B cell (primary cell): ENCODE results near the gene LZTS2. TPM values are rescaled to one million over a fixed set of nuclear protein-coding genes. Genes with fewer than 3 reads are reported as not detected.

Source experiments
- ATAC-seq: fragments of 200-7000 bp; cut with Tn5 transposase; one replicate; pipeline ENCODE4 v1.10.0; 2021; ENCODE audit warnings: low read depth, mild to moderate bottlenecking, moderate number of reproducible peaks, moderate library complexity
- CTCF ChIA-PET: fragments of 350-600 bp; sonication (Branson Sonifier 250); formaldehyde crosslinking; loops from one replicate; lab custom pipeline; 2021; ENCODE audit warnings: antibody characterized with exemption, inconsistent platforms; lab: Charles Lee
- POLR2A ChIA-PET: fragments of 350-600 bp; sonication (Branson Sonifier 250); formaldehyde crosslinking; loops from one replicate; lab custom pipeline; 2021; ENCODE audit warnings: antibody characterized with exemption; lab: Charles Lee
- DNase-seq: peaks from one replicate; pipeline ENCODE4 v3.0.0; 2013
- H2AFZ ChIP-seq: 2 replicates; pipeline ENCODE4 v1.6.1; 2012; ENCODE audit warnings: mild to moderate bottlenecking, low read depth, low read length; ENCODE audit not compliant: insufficient read depth, poor library complexity, severe bottlenecking
- H3K27ac ChIP-seq, 2 donors: 1 replicate in 1 of 2; 2 replicates in 1 of 2; pipeline ENCODE4 v1.5.1; 2012 to 2013; ENCODE audit warnings: low read length in 2 of 2, mild to moderate bottlenecking in 2 of 2, moderate library complexity in 1 of 2
- H3K27me3 ChIP-seq, 4 experiments: fragments of 200-600 bp in 1 of 4; sonication (generic) in 1 of 4; replicated peaks in 1 of 4; 1 replicate in 2 of 4; 2 replicates in 2 of 4; pipeline versions ENCODE4 v1.6.1 to v1.7.0; 2013 to 2016; ENCODE audit warnings: low read length in 3 of 4, mild to moderate bottlenecking in 2 of 4, mixed read lengths in 1 of 4, moderate library complexity in 1 of 4; ENCODE audit not compliant: insufficient read depth in 4 of 4, control insufficient read depth in 3 of 4; ENCODE audit errors: control extremely low read depth in 1 of 4
- H3K36me3 ChIP-seq, 2 experiments: replicated peaks in 1 of 2; 1 replicate in 1 of 2; 2 replicates in 1 of 2; pipeline versions ENCODE4 v1.6.1 to v1.7.1; 2013; ENCODE audit warnings: low read length in 1 of 2; ENCODE audit not compliant: insufficient read depth in 2 of 2, control insufficient read depth in 1 of 2; ENCODE audit errors: control extremely low read depth in 1 of 2, extremely low read depth in 1 of 2
- H3K4me1 ChIP-seq, 2 donors: fragments of 200-600 bp in 1 of 2; sonication (generic) in 1 of 2; 1 replicate in 1 of 2; 2 replicates in 1 of 2; pipeline versions ENCODE4 v1.5.1 to v1.6.1; 2013 to 2017; ENCODE audit warnings: low read length in 2 of 2; ENCODE audit not compliant: control insufficient read depth in 2 of 2, insufficient read depth in 2 of 2
- H3K4me2 ChIP-seq: replicated peaks from 2 replicates; pipeline ENCODE3; 2012; ENCODE audit warnings: mild to moderate bottlenecking, low read depth, low read length; ENCODE audit not compliant: poor library complexity, severe bottlenecking
- H3K4me3 ChIP-seq, 5 experiments: fragments of 200-600 bp in 1 of 5; sonication (generic) in 1 of 5; 1 replicate in 3 of 5; 2 replicates in 2 of 5; pipeline versions ENCODE4 v1.5.1 to v1.7.0; 2011 to 2016; ENCODE audit warnings: low read length in 4 of 5, mild to moderate bottlenecking in 4 of 5, low read depth in 2 of 5, control low read depth in 1 of 5, moderate library complexity in 1 of 5; ENCODE audit not compliant: insufficient read depth in 1 of 5; ENCODE audit errors: control extremely low read depth in 1 of 5, extremely low read depth in 1 of 5
- H3K79me2 ChIP-seq: fragments of 200-600 bp; sonication (generic); one replicate; pipeline ENCODE4 v1.6.0; 2016; ENCODE audit warnings: low read length; ENCODE audit not compliant: control insufficient read depth, insufficient read depth
- H3K9ac ChIP-seq: fragments of 200-600 bp; sonication (generic); 2 replicates; pipeline ENCODE4 v1.6.1; 2017; ENCODE audit warnings: mild to moderate bottlenecking, low read length, moderate library complexity
- H3K9me3 ChIP-seq, 3 donors: one replicate each; pipeline versions ENCODE4 v1.6.1 to v1.7.1; 2013; ENCODE audit warnings: low read length in 2 of 3; ENCODE audit not compliant: control insufficient read depth in 2 of 3, insufficient read depth in 1 of 3; ENCODE audit errors: control extremely low read depth in 1 of 3
- H4K20me1 ChIP-seq: 2 replicates; pipeline ENCODE4 v1.6.0; 2012; ENCODE audit warnings: mild to moderate bottlenecking, low read length; ENCODE audit not compliant: insufficient read depth, control insufficient read depth, poor library complexity, severe bottlenecking
- H3K27ac Mint-ChIP-seq: one replicate; pipeline ENCODE4 v1.8.0; 2021; ENCODE audit warnings: mixed read lengths
- H3K27me3 Mint-ChIP-seq: one replicate; pipeline ENCODE4 v1.8.0; 2021; ENCODE audit warnings: mixed read lengths
- H3K4me1 Mint-ChIP-seq: one replicate; pipeline ENCODE4 v1.8.0; 2021; ENCODE audit warnings: mixed read lengths
- H3K4me3 Mint-ChIP-seq: one replicate; pipeline ENCODE4 v1.8.0; 2021; ENCODE audit warnings: mixed read lengths
- H3K9me3 Mint-ChIP-seq: one replicate; pipeline ENCODE4 v1.8.0; 2022; ENCODE audit warnings: mixed read lengths; ENCODE audit not compliant: insufficient read depth
- EZH2 ChIP-seq: IDR thresholded peaks from 2 replicates; pipeline ENCODE4 v1.6.1; 2012; ENCODE audit warnings: borderline replicate concordance, low read depth, mild to moderate bottlenecking, moderate library complexity, low read length; ENCODE audit not compliant: insufficient read depth, poor library complexity, severe bottlenecking
- WGBS: methylation state at CpG from one replicate; pipeline ENCODE4 v1.1.5; 2013; ENCODE audit warnings: missing lambda C conversion rate; ENCODE audit not compliant: insufficient coverage; 5-methylcytosine and 5-hydroxymethylcytosine counted together
- intact Hi-C: fragments of 100-400 bp; cut with micrococcal nuclease; formaldehyde crosslinking; loops from one replicate; pipeline ENCODE4 v1.10.0; 2022
- polyA plus RNA-seq: library from polyadenylated mRNA; depleted of rRNA; stranded (reverse); fragments of >200 nt; gene quantifications from 2 replicates; pipeline ENCODE4 v1.2.3, GENCODE V29; 2012
- total RNA-seq, 2 donors: library from RNA; stranded (reverse); fragments of 120-200 nt in 1 of 2; gene quantifications; 1 replicate in 1 of 2; 2 replicates in 1 of 2; pipeline versions ENCODE4 v1.2.3 to v1.2.4, GENCODE V29; 2013 to 2022
- TF ChIP-seq, protein P1 (sequence below): fragments of 200-600 bp; IDR thresholded peaks from one replicate; pipeline ENCODE4 v1.8.0; 2022; ENCODE audit warnings: antibody characterized with exemption, mild to moderate bottlenecking

Gene LZTS2
- total and polyA plus RNA-seq, 2 donors (not counting 1 experiment from before 2014, with no cell fraction given), result 23.2 to 36.9 TPM

DNA sequence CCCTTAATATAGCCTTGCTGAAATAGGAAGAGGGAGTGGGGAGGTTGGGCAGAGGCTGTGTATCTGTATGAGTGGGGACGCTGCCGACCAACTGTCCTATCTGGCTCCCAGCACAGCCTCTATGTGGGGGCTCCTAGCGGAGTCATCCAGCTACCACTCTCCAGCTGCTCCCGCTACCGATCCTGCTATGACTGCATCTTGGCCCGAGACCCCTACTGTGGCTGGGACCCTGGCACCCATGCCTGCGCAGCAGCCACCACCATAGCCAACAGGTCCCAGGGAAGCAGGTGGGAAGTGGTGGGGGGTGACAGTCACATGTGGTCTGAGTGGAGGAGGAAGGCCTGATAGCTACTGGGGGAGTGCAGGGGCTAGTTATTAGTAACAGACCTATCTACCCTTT, 18.9 kb upstream of the LZTS2 start:
- no peaks in the 10 kb centered on the region for H3K27me3 ChIP-seq
- H3K4me2 ChIP-seq, result no peak overlapping the region
- no peaks in the 10 kb centered on the region for H3K79me2 ChIP-seq
- TF ChIP-seq, protein P1, sequence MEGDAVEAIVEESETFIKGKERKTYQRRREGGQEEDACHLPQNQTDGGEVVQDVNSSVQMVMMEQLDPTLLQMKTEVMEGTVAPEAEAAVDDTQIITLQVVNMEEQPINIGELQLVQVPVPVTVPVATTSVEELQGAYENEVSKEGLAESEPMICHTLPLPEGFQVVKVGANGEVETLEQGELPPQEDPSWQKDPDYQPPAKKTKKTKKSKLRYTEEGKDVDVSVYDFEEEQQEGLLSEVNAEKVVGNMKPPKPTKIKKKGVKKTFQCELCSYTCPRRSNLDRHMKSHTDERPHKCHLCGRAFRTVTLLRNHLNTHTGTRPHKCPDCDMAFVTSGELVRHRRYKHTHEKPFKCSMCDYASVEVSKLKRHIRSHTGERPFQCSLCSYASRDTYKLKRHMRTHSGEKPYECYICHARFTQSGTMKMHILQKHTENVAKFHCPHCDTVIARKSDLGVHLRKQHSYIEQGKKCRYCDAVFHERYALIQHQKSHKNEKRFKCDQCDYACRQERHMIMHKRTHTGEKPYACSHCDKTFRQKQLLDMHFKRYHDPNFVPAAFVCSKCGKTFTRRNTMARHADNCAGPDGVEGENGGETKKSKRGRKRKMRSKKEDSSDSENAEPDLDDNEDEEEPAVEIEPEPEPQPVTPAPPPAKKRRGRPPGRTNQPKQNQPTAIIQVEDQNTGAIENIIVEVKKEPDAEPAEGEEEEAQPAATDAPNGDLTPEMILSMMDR, result no peak
- TF ChIP-seq EZH2, result no peak
- no peak for ATAC-seq
- H3K9me3 ChIP-seq, result no peaks in the 10 kb centered on the region
- intact Hi-C loops, result no loop called here
- Mint-ChIP-seq H3K27ac (no peak overlapping the region), H3K4me1 (peaks cover 2% of the 10 kb centered on the region), H3K9me3 (no peaks in the 10 kb centered on the region), H3K4me3 (no peak overlapping the region), H3K27me3 (no peaks in the 10 kb centered on the region)
- no peak for DNase-seq
- H2AFZ ChIP-seq, result no peak overlapping the region
- no peak overlapping the region for H3K9ac ChIP-seq
- H3K27ac ChIP-seq, result no peak overlapping the region
- WGBS, result 98% methylated on average over 7 of the region's 7 CpGs
- ChIA-PET CTCF (interaction anchor here (1.3 kb wide), 1 partner anchor 12 kb away, joined by 3 read pairs; the partner anchor contains the start of gene SEMA4G), POLR2A (no interaction called here)
- no peak overlapping the region for H3K4me3 ChIP-seq
- no peaks in the 10 kb centered on the region for H4K20me1 ChIP-seq
- peaks cover 0 to 30% of the 10 kb centered on the region in 2 experiments for H3K36me3 ChIP-seq
- no peaks in the 10 kb centered on the region for H3K4me1 ChIP-seq

DNA sequence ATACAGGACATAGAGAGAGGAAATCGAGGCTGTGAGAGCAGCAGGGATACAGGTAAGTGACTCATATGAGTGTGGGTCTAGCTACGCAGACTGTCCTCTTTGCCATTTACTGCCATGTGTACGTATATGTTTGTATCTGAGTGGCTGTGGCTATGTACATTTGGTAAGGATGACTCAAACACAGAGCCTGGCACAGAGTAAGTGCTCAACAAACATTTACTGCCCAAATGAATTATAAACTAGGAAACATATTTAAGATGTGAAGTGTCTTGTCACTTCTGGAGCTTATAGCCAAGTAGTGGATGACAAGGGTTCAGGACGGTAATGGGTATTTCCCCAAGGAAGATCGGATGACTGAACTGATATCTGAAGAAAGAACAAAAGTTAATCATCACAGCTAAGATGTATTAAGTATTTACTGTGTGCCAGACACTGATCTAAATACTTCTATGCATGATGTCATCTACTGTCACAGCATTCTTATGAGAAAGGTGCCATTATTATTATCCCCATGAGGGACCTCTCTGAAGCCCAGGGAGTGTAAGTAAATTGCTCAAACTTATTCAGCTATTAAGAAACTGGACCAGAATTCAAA, 18.3 kb upstream of the LZTS2 start:
- peaks cover 0 to 30% of the 10 kb centered on the region in 2 experiments for H3K36me3 ChIP-seq
- no peak for DNase-seq
- H3K79me2 ChIP-seq, result peaks cover 5% of the 10 kb centered on the region
- H3K27me3 ChIP-seq, result no peaks in the 10 kb centered on the region
- Mint-ChIP-seq H3K9me3 (no peaks in the 10 kb centered on the region), H3K4me1 (peaks cover 7% of the 10 kb centered on the region), H3K27me3 (no peaks in the 10 kb centered on the region), H3K27ac (no peak overlapping the region), H3K4me3 (no peak overlapping the region)
- H3K27ac ChIP-seq, result no peak overlapping the region
- peaks cover under 1% of the 10 kb centered on the region in 2 donors for H3K4me1 ChIP-seq
- H4K20me1 ChIP-seq, result no peaks in the 10 kb centered on the region
- ATAC-seq, result no peak
- H3K4me3 ChIP-seq, result no peak overlapping the region
- no peak overlapping the region for H2AFZ ChIP-seq
- H3K9ac ChIP-seq, result no peak overlapping the region
- intact Hi-C loops, result no loop called here
- ChIA-PET POLR2A (no interaction called here), CTCF (no interaction called here)
- H3K4me2 ChIP-seq, result no peak overlapping the region
- 100% methylated on average over 1 of the region's 5 CpGs for WGBS
- no peaks in the 10 kb centered on the region for H3K9me3 ChIP-seq
- TF ChIP-seq EZH2, result no peak
- TF ChIP-seq, protein P1, result no peak
